Skeletal muscle tissue (tissue), 4 donors: Measurements from ENCODE around the gene ROR2. TPM values are rescaled to one million over a fixed set of nuclear protein-coding genes. Genes with fewer than 3 reads are reported as not detected.

ENCODE experiments used
- H3K27ac ChIP-seq: one replicate; pipeline ENCODE4 v1.7.0; 2013; ENCODE audit warnings: mild to moderate bottlenecking, low read depth, low read length, inconsistent platforms
- H3K27me3 ChIP-seq, 3 donors: one replicate each; pipeline ENCODE4 v1.7.0; 2013; ENCODE audit warnings: low read length in 3 of 3; ENCODE audit not compliant: control insufficient read depth in 3 of 3, insufficient read depth in 3 of 3
- H3K36me3 ChIP-seq, 3 donors: one replicate each; pipeline ENCODE4 v1.7.0; 2013; ENCODE audit warnings: low read length in 3 of 3; ENCODE audit not compliant: control insufficient read depth in 3 of 3, insufficient read depth in 3 of 3
- H3K4me1 ChIP-seq, 3 donors: one replicate each; pipeline ENCODE4 v1.7.0; 2013; ENCODE audit warnings: low read length in 3 of 3, mild to moderate bottlenecking in 3 of 3; ENCODE audit not compliant: control insufficient read depth in 3 of 3, insufficient read depth in 3 of 3
- H3K4me3 ChIP-seq, 3 donors: one replicate each; pipeline ENCODE4 v1.7.0; 2013; ENCODE audit warnings: low read length in 3 of 3
- H3K9ac ChIP-seq, 3 donors: one replicate each; pipeline ENCODE4 v1.7.0; 2013; ENCODE audit warnings: low read length in 3 of 3, mild to moderate bottlenecking in 3 of 3, moderate library complexity in 2 of 3, low read depth in 1 of 3
- H3K9me3 ChIP-seq, 3 donors: one replicate each; pipeline ENCODE4 v1.7.0; 2013; ENCODE audit warnings: low read length in 3 of 3; ENCODE audit not compliant: control insufficient read depth in 3 of 3
- total RNA-seq: library from RNA; depleted of rRNA; stranded (reverse); fragments of >200 nt; gene quantifications from one replicate; pipeline ENCODE4 v1.2.3, GENCODE V29; 2014
- donor health status: Osteomylitis.

ROR2 gene
- total RNA-seq, 1 donor from 2014 or later: 4.2 TPM

DNA sequence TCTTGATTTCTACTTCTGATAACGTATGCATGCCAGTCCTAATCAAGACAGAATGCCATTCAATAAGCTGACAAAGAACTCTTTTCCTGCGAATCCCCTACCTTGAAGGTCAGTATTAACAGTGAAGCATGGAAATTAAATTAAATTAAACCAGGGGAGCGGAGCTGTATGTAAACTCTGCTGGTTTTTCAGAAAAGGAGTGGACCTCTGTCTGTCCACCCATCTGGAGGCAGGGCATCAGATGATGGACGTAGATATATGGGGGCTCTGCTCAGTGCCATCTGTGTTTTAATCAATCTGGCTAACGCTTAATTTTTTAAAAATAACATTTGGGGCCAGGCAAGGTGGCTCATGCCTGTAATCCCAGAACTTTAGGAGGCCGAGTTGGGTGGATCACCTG lies 101.9 kb downstream of the ROR2 start:
- no peaks in the 10 kb centered on the region for H3K36me3 ChIP-seq
- H3K9ac ChIP-seq: no peak overlapping the region
- H3K4me3 ChIP-seq: no peak overlapping the region
- H3K27me3 ChIP-seq: peaks cover 0 to 9% (median 0%) of the 10 kb centered on the region in 3 donors
- no peak overlapping the region for H3K27ac ChIP-seq
- H3K4me1 ChIP-seq: peaks cover 0 to 3% (median 2%) of the 10 kb centered on the region in 3 donors
- H3K9me3 ChIP-seq: no peaks in the 10 kb centered on the region

DNA sequence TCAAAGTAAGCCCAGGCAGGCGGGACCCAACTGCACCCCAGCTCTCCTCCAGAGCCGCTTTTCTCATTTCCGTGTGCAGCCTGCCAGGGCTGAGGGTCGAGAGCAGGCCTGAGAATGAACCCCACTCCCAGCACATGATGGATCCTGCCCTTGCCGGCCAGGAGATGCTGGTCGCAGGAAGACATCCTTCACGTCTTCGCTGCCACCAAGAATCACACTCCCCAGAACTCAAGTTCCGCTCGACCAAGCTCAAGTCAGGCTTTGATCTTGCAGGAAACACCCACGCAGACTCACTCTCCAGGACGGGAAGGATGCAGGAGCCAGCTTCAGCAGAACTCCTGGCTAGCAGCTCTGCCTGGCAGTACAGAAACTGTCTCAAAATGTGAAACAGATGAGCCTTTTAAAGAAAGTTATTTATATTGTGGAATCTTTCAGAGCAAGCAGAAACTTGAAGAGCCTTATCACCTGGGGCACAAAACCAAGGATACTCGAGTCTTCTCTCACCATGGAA lies 102.4 kb downstream of the ROR2 start:
- H3K27me3 ChIP-seq: peaks cover 0 to 9% (median 0%) of the 10 kb centered on the region in 3 donors
- no peak overlapping the region for H3K4me3 ChIP-seq
- no peak overlapping the region for H3K27ac ChIP-seq
- H3K4me1 ChIP-seq: peaks cover 0 to 4% (median 2%) of the 10 kb centered on the region in 3 donors
- H3K9ac ChIP-seq: no peak overlapping the region
- no peaks in the 10 kb centered on the region for H3K36me3 ChIP-seq
- no peaks in the 10 kb centered on the region for H3K9me3 ChIP-seq

DNA sequence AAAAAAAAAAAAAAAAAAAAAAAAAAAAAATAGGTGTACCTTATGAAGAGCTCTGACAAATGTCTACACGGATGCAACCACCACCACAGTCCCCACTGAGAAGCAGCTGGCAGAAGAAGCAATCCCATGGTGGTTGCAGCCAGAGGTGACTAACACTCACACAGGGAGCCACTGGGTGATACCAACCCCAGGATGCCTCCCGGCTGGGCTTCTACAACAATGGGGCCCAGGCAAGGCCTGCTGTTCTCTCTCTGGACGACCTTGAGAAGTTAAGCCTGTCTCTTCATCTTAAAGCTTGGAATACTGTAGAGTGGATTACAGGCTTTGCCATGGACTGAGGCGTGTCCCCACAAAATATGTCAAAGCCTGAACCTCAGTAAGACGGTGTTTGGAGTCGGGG lies 104.1 kb downstream of the ROR2 start:
- H3K4me1 ChIP-seq: peaks cover 0 to 4% (median 2%) of the 10 kb centered on the region in 3 donors

DNA sequence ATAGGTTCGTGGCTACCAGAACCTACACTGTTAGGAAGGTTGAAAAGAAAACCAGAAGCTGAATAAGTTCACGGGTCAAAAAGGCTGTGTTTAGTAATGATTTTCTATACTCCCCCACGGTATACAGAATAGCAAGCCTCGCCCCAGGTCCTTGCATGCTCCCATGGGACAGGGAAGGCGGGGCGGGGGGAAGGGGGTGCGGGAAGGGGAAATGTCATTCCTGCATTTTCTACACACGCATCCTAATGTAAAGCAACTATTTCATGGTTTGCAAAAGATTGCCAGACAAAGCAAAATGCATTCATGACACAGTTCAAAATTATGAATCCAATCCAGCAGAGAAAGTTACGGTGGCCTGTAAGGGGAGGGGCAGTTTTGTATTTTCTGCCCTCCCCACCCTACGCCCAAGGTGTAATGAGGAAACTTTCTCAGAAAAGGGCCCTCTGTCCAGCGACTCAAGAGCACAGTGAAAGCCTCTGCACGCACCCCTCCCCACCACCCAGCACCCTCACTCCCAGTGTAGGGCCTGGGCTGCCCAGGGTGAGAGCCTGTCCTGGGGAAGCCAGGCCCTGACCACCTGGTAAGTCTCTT lies 105.2 kb downstream of the ROR2 start:
- Histone ChIP-seq H3K4me3 (no peak overlapping the region), H3K27me3 (peaks cover 5 to 9% (median 7%) of the 10 kb centered on the region in 3 donors), H3K36me3 (no peaks in the 10 kb centered on the region), H3K9ac (no peak overlapping the region), H3K27ac (no peak overlapping the region), H3K4me1 (peaks cover 0 to 4% (median 2%) of the 10 kb centered on the region in 3 donors), H3K9me3 (no peaks in the 10 kb centered on the region)

More for the DNA sequence above, 104.1 kb downstream of the ROR2 start:
- H3K9me3 ChIP-seq: no peaks in the 10 kb centered on the region
- no peak overlapping the region for H3K27ac ChIP-seq
- H3K4me3 ChIP-seq: no peak overlapping the region
- no peaks in the 10 kb centered on the region for H3K36me3 ChIP-seq
- H3K9ac ChIP-seq: no peak overlapping the region
- H3K27me3 ChIP-seq: peaks cover 0 to 9% (median 2%) of the 10 kb centered on the region in 3 donors

DNA sequence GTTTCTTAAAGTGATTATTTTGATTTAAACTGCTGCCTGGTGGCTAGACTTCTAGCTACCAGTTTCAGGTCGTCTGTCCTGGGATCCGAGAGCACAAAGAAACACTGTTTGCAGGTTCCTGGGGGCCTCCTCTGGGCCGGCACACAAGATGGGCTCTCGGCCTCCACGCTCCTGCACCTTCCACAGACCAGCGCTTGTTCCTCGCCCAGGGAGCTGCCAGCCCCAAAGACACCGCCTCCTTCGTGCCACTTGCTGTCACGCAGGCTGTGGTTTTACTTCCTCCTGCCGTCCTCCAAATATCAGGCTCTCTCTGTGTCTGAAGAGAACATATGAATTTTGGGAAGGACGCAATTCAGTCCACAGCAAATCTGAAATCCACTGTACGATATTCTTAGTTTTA lies 105.8 kb downstream of the ROR2 start:
- H3K4me3 ChIP-seq: no peak overlapping the region
- H3K9me3 ChIP-seq: no peaks in the 10 kb centered on the region
- H3K4me1 ChIP-seq: peaks cover 0 to 4% (median 2%) of the 10 kb centered on the region in 3 donors
- no peak overlapping the region for H3K9ac ChIP-seq
- H3K27me3 ChIP-seq: peaks cover 6 to 13% (median 10%) of the 10 kb centered on the region in 3 donors
- H3K27ac ChIP-seq: no peak overlapping the region
- H3K36me3 ChIP-seq: no peaks in the 10 kb centered on the region

DNA sequence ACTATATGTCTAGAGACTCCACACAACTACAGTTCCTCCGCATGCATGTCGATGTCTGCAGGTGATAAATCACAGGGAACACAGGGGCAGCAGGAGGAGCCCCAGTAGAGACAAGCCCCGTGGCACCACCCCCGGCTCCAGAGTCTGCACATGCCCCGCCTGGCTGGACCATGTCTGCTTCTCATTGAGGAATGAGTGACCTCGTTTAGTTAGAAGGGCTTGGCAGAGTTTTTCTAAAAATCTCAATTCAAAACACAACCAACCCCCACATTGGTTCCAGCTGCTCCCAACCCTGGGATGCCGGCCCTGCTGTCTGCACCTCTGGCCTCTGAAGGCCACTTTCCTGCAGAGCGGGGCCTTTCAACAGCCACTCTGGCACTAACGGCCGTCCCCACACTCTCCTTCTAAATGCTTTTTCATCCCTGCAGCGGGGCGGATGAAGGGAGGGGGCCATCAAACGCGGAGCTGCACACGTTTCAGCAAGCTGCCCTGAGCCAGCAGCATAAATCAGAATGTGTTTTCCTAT lies 106.3 kb downstream of the ROR2 start:
- H3K9ac ChIP-seq: no peak overlapping the region
- peaks cover 2 to 4% (median 4%) of the 10 kb centered on the region in 3 donors for H3K4me1 ChIP-seq
- H3K27ac ChIP-seq: no peak overlapping the region
- peaks cover 11 to 18% (median 15%) of the 10 kb centered on the region in 3 donors for H3K27me3 ChIP-seq
- H3K9me3 ChIP-seq: no peaks in the 10 kb centered on the region
- no peak overlapping the region for H3K4me3 ChIP-seq
- no peaks in the 10 kb centered on the region for H3K36me3 ChIP-seq

DNA sequence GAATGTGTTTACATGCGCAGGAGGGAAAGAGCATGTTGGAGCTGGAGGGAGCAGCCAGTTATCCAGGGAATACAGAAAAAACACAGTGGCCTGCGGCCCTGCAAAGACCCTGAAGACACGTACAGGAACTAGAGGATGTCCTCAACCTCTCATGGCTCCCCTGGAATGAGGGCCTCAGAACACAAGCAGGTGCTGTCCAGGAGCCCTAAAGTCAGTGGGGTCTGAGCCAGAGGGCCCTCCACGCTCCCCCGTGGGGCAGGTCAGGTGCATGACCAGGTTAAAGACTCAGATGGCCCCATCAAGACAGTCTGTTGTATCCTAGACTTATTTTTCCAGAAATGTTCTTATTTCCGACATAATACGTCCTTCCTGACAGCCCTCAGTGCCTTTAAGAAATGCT lies 106.9 kb downstream of the ROR2 start:
- Histone ChIP-seq H3K27me3 (peaks cover 14 to 20% (median 18%) of the 10 kb centered on the region in 3 donors), H3K36me3 (no peaks in the 10 kb centered on the region), H3K4me1 (peaks cover 2 to 8% (median 4%) of the 10 kb centered on the region in 3 donors), H3K9me3 (no peaks in the 10 kb centered on the region), H3K9ac (no peak overlapping the region), H3K4me3 (no peak overlapping the region), H3K27ac (no peak overlapping the region)

DNA sequence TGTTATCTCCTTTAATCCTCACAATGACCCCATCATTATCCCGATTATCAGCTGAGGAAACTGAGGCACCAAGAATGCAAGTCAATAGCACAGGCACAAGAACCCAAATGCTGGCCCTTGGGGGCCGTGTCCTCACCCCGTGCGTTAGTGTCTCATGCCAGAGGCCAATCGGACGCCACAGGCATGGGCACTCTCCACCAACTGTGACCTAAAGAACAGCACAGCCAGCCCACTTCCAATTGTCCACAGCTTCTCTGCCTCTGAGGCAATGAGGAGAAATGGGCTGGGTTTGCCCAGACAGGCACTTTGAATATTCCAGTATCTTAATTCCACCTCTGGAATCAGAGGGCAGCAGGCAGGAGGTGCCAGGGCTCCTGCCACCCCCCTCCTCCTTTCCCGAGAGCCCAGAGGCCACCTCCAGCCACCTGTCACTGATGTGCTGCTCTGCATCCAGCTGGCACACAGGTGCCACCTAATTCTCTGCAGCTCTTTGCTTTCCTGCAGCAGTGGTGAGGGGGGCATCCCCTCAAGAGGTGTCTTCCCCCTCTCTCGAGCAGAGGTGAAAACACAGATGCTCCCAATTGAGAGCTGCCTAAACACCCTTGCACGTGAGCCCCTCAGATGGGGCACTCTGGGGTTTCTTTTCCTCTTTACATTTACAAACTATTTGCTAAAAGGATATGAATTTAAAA lies 107.5 kb downstream of the ROR2 start:
- Histone ChIP-seq H3K4me1 (peaks cover 2 to 8% (median 4%) of the 10 kb centered on the region in 3 donors), H3K27ac (no peak overlapping the region), H3K27me3 (peaks cover 14 to 20% (median 16%) of the 10 kb centered on the region in 3 donors), H3K9me3 (no peaks in the 10 kb centered on the region), H3K4me3 (no peak overlapping the region), H3K36me3 (no peaks in the 10 kb centered on the region), H3K9ac (no peak overlapping the region)

DNA sequence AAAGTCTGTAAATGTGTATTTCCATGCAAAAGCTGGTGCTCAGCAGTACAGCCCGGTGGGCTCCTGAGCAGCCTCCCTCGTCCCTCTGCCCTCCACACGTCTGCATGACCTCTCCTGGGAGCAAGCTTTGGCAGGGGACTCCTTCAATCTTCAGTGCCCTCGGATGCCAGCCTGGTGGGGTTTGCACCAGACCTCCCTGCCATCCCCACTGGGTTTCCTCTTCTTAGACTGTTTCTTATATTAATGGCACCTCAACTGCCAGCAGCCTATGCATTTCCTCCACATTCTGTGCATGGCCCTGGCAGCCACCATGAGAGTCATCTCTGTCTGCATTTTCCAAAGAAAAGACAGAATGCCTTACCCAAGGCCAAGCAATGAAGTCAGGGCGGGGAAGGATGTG lies 108.4 kb downstream of the ROR2 start:
- Histone ChIP-seq H3K9me3 (no peaks in the 10 kb centered on the region), H3K36me3 (no peaks in the 10 kb centered on the region), H3K27me3 (peaks cover 14 to 22% (median 17%) of the 10 kb centered on the region in 3 donors), H3K4me1 (peaks cover 2 to 8% (median 4%) of the 10 kb centered on the region in 3 donors), H3K9ac (no peak overlapping the region), H3K4me3 (no peak overlapping the region), H3K27ac (no peak overlapping the region)

DNA sequence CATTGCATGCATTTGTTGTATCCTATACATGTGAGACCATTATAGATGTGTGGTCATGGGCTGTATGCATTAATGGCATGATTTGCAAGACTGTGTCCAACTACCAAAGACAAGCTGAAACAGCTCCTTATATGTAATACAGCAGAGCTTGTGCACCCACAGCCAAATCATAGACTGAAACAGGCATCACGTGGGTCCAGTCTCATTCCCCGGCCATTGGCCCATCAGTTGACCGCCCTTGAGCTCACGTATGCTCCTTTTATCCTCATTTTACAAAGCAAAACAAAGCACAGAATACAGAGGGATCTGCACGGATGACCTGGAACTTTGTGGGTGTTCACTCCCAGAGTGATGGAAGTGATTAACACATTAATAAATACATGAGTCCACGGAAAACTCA lies 109.1 kb downstream of the ROR2 start:
- H3K9ac ChIP-seq: no peak overlapping the region
- peaks cover 14 to 22% (median 19%) of the 10 kb centered on the region in 3 donors for H3K27me3 ChIP-seq
- H3K27ac ChIP-seq: no peak overlapping the region
- H3K36me3 ChIP-seq: no peaks in the 10 kb centered on the region
- H3K9me3 ChIP-seq: no peaks in the 10 kb centered on the region
- peaks cover 2 to 8% (median 4%) of the 10 kb centered on the region in 3 donors for H3K4me1 ChIP-seq
- no peak overlapping the region for H3K4me3 ChIP-seq
